Heart left ventricle (tissue), 16 donors: ENCODE data around the gene CRYBB2. TPM values are rescaled to one million over a fixed set of nuclear protein-coding genes. Genes with fewer than 3 reads are reported as not detected.

ENCODE experiments used
- ATAC-seq, 4 donors: fragments of 200-7000 bp; cut with Tn5 transposase; one replicate each; pipeline ENCODE4 v1.9.1; 2020 to 2022; ENCODE audit warnings: moderate library complexity in 4 of 4, mild to moderate bottlenecking in 3 of 4, moderate number of reproducible peaks in 1 of 4
- DNase-seq, 5 donors: peaks; one replicate each; pipeline ENCODE4 v3.0.0-alpha.2; 2020
- H3K27ac ChIP-seq, 12 donors: fragments of 200-600 bp; sonication (generic) in 4 of 12; one replicate each; pipeline versions ENCODE4 v1.5.0 to v1.8.0; 2016 to 2022; ENCODE audit warnings: mild to moderate bottlenecking in 2 of 12
- H3K27me3 ChIP-seq, 9 donors: fragments of 200-600 bp; sonication (generic) in 2 of 9; one replicate each; pipeline versions ENCODE4 v1.5.1 to v1.8.0; 2016 to 2022; ENCODE audit warnings: mild to moderate bottlenecking in 3 of 9
- H3K36me3 ChIP-seq, 9 donors: fragments of 200-600 bp; sonication (generic) in 2 of 9; one replicate each; pipeline versions ENCODE4 v1.5.0 to v1.8.0; 2018 to 2022; ENCODE audit warnings: mild to moderate bottlenecking in 2 of 9
- H3K4me1 ChIP-seq, 12 donors: fragments of 200-600 bp; sonication (generic) in 4 of 12; one replicate each; pipeline versions ENCODE4 v1.5.0 to v1.8.0; 2016 to 2022; ENCODE audit warnings: mild to moderate bottlenecking in 3 of 12
- H3K4me3 ChIP-seq, 12 donors: fragments of 200-600 bp; sonication (generic) in 4 of 12; one replicate each; pipeline versions ENCODE4 v1.5.0 to v1.8.0; 2017 to 2022; ENCODE audit warnings: mild to moderate bottlenecking in 9 of 12, moderate library complexity in 4 of 12
- H3K9me3 ChIP-seq, 12 donors: fragments of 200-600 bp; sonication (generic) in 4 of 12; one replicate each; pipeline versions ENCODE4 v1.5.0 to v1.8.0; 2016 to 2022; ENCODE audit warnings: mild to moderate bottlenecking in 1 of 12
- POLR2A ChIP-seq, 2 donors: fragments of 450-650 bp; IDR thresholded peaks; one replicate each; pipeline ENCODE4 v1.6.1; 2017; ENCODE audit warnings: antibody characterized with exemption in 2 of 2, mild to moderate bottlenecking in 2 of 2, moderate library complexity in 2 of 2
- WGBS, 4 donors: extraction: QIAGEN DNeasy Blood & Tissue Kit in 2 of 4; methylation state at CpG; one replicate each; pipeline versions ENCODE4 v1.1.5 to v1.1.7; 2013 to 2018; 5-methylcytosine and 5-hydroxymethylcytosine counted together
- intact Hi-C, 10 donors: fragments of 100-400 bp; cut with DNase I; formaldehyde crosslinking; loops; one replicate each; pipeline versions ENCODE4 v1.11.1 to v1.14.2; 2022
- polyA plus RNA-seq, 2 donors: library from polyadenylated mRNA; stranded (reverse); fragments of 200-250 nt; gene quantifications; one replicate each; pipeline ENCODE4 v1.2.3, GENCODE V29; 2013
- total RNA-seq, 9 donors: library from RNA; depleted of rRNA in 2 of 9; stranded (reverse); fragments of >200 nt in 2 of 9; fragmentation: NEBNext Ultra II Directional in 3 of 9; extraction: Animal tissue kit (Norgen Biotek cat#: 25700) in 3 of 9; gene quantifications; one replicate each; pipeline versions ENCODE4 v1.1.0 to v1.2.4, GENCODE V29; 2016 to 2023
- TF ChIP-seq, protein P1 (sequence below), 12 donors: fragments of 200-600 bp; sonication (generic) in 4 of 12; IDR thresholded peaks; one replicate each; pipeline versions ENCODE4 v1.5.0 to v1.8.0; 2018 to 2022; ENCODE audit warnings: antibody characterized with exemption in 12 of 12, mild to moderate bottlenecking in 5 of 12
- donor health status: ischemic (EF 13 %, LVEDD 7.1; RV severe dilation, severe dysfunction).
- donor health status: healthy with polysubstance abuse.
- donor health status: DM: no; HTN: yes; CAD: no.
- donor health status: DM: no; HTN: no; CAD: no.
- donor health status: ischemic (EF 25% LVEDD 6.9; RV normal size, moderate dysfunction).
- donor health status: ischemic (EF 25% LVEDD 5.7; RV mildly dilated, moderate dysfunction).
- donor health status: healthy.
- donor health status: DM: yes; HTN: yes; CAD: no.
- donor health status: ischemic (EF 35%, LVEDD 5.7; RV mildly dilated, moderate dysfunction).
- donor health status: nonischemic (EF 11% LVEDD 7.7; RV severe dilation, severe dysfunction).
- donor health status: DM: yes; HTN: yes; CAD: no.
- donor health status: PGD.
- donor health status: ischemic (EF 29% LVEDD 5.4; RV normal size, mild dysfunction).
- donor health status: nonischemic (EF 23%, LVEDD 6.1; RV moderate dilation, normal function).

Gene CRYBB2
- total and polyA plus RNA-seq, 11 donors = not detected

DNA sequence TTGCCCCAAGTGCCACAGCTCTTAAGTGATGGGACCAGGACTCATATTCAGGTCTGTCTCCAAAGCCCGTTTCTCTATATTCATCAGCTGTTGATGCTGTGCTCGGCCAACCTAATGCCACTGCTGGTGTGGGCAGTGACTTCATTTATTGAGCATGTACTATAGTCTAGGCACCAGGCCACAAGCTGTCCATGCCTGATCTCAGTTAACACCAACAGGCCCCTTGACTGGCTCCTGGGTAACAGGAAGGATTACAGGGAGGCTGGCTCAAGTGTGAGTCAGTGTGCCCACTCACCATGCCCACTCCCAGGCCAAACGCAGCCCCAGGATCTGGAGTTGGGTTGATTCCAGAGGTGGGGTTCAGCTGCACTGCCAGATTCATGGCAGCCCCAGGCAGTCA lies 8.6 kb upstream of the CRYBB2 start:
- DNase-seq (no peak), ATAC-seq (no peak)
- no peaks in the 10 kb centered on the region for H3K4me1 ChIP-seq
- peaks cover 0 to 4% (median 0%) of the 10 kb centered on the region in 9 donors for H3K27me3 ChIP-seq
- no peak overlapping the region for H3K27ac ChIP-seq
- no peaks in the 10 kb centered on the region for H3K36me3 ChIP-seq
- H3K9me3 ChIP-seq = peaks cover 0 to 10% (median 0%) of the 10 kb centered on the region in 12 donors
- TF ChIP-seq, protein P1, sequence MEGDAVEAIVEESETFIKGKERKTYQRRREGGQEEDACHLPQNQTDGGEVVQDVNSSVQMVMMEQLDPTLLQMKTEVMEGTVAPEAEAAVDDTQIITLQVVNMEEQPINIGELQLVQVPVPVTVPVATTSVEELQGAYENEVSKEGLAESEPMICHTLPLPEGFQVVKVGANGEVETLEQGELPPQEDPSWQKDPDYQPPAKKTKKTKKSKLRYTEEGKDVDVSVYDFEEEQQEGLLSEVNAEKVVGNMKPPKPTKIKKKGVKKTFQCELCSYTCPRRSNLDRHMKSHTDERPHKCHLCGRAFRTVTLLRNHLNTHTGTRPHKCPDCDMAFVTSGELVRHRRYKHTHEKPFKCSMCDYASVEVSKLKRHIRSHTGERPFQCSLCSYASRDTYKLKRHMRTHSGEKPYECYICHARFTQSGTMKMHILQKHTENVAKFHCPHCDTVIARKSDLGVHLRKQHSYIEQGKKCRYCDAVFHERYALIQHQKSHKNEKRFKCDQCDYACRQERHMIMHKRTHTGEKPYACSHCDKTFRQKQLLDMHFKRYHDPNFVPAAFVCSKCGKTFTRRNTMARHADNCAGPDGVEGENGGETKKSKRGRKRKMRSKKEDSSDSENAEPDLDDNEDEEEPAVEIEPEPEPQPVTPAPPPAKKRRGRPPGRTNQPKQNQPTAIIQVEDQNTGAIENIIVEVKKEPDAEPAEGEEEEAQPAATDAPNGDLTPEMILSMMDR (IDR thresholded peaks at IDR 0.05) = no peak
- TF ChIP-seq POLR2A (IDR thresholded peaks at IDR 0.05) = no peak
- WGBS, 4 donors = 85 to 97% (median 86%) methylated on average over 3 of the region's 3 CpGs
- no peak overlapping the region for H3K4me3 ChIP-seq
- intact Hi-C loops = loop anchor here in 1 of 10 donors (10.0 kb wide), 1 partner anchor 124 kb away; no protein-coding TSS in a partner anchor

DNA sequence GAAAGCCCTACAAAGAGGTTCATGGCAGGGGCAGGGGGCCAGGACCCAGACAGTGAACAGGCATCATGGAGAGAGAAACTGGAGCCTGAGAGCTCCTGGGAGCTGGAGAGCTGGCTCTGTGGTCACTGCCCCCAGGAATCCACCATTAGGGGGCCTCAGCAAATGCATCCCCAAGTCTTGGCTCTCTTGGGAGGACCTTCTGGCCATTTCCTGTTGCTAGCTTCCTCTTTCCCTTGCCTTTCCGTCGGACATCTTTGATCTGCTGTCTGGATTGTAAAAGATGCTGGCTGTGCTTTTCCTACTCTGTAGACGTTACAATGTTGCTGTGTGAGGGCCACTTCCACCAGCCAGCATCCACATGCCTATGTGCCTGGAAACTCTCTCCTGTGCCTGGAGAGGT lies 7.1 kb upstream of the CRYBB2 start:
- 38 to 52% (median 42%) methylated on average over 3 of the region's 3 CpGs for WGBS, 4 donors
- no peak overlapping the region for H3K27ac ChIP-seq
- H3K9me3 ChIP-seq = peaks cover 0 to 10% (median 0%) of the 10 kb centered on the region in 12 donors
- no peaks in the 10 kb centered on the region for H3K36me3 ChIP-seq
- intact Hi-C loops = loop anchor here in 1 of 10 donors (10.0 kb wide), 1 partner anchor 122 kb away; no protein-coding TSS in a partner anchor
- no peak overlapping the region for H3K4me3 ChIP-seq
- no peak for TF ChIP-seq POLR2A (IDR thresholded peaks at IDR 0.05)
- TF ChIP-seq, protein P1 (IDR thresholded peaks at IDR 0.05) = no peak
- DNase-seq = no peak
- no peaks in the 10 kb centered on the region for H3K4me1 ChIP-seq
- H3K27me3 ChIP-seq = peaks cover 0 to 4% (median 0%) of the 10 kb centered on the region in 9 donors
- no peak for ATAC-seq

DNA sequence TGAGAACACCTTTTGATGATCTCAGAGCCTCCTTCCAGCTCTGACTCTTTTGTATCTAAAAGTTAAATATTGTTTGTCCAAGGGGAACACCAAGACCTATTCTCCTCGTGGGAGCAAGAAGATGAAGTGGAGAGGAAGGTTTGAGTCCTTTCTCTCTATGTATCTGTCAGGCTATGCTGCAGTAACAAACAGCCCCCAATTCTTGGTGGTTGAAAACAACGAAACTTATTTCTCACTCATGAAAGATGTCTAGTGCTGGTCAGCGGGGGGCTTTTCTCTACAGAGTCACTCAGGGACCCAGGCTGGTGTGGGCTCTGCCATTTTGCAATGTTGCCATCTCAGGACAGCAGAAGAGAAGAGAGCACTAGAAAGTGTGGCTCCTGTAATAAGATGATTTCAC lies 6.2 kb upstream of the CRYBB2 start:
- Histone ChIP-seq H3K4me3 (no peak overlapping the region), H3K4me1 (no peaks in the 10 kb centered on the region), H3K36me3 (no peaks in the 10 kb centered on the region), H3K27me3 (peaks cover 0 to 4% (median 0%) of the 10 kb centered on the region in 9 donors), H3K27ac (no peak overlapping the region), H3K9me3 (peaks cover 0 to 10% (median 0%) of the 10 kb centered on the region in 12 donors)
- 77 to 83% (median 80%) methylated on average over 3 of the region's 3 CpGs for WGBS, 4 donors
- TF ChIP-seq, protein P1 (IDR thresholded peaks at IDR 0.05) = no peak
- TF ChIP-seq POLR2A (IDR thresholded peaks at IDR 0.05) = no peak
- DNase-seq = no peak
- no peak for ATAC-seq
- intact Hi-C loops = loop anchor here in 1 of 10 donors (10.0 kb wide), 1 partner anchor 122 kb away; no protein-coding TSS in a partner anchor

DNA sequence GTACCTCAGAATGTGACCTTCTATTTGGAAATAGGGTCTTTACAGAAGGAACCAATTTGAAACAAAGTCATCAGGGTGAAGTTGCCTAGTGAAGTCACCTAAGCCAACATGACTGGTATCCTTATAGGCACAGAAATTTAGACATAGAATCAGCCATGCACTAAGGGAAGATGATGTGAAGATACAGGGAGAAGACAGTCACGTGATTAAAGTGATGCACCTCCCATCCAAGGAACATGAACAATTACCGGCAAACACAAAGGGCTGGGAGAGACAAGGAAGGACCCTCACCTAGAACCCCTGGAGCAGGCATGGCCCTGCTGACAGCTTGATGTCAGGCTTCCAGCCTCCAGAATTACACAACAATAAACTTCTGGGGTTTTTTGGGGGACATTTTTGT lies 3.2 kb upstream of the CRYBB2 start:
- WGBS, 4 donors = 69 to 84% (median 74%) methylated on average over 2 of the region's 2 CpGs
- Histone ChIP-seq H3K36me3 (no peaks in the 10 kb centered on the region), H3K27ac (no peak overlapping the region), H3K27me3 (peaks cover 0 to 16% (median 3%) of the 10 kb centered on the region in 9 donors), H3K9me3 (peaks cover 0 to 10% (median 0%) of the 10 kb centered on the region in 12 donors), H3K4me1 (no peaks in the 10 kb centered on the region), H3K4me3 (no peak overlapping the region)
- intact Hi-C loops = loop anchor here in 1 of 10 donors (10.0 kb wide), 1 partner anchor 119 kb away; no protein-coding TSS in a partner anchor
- TF ChIP-seq, protein P1 (IDR thresholded peaks at IDR 0.05) = no peak
- no peak for TF ChIP-seq POLR2A (IDR thresholded peaks at IDR 0.05)
- ATAC-seq (no peak), DNase-seq (no peak)
